A673 (cell line): Measurements from ENCODE around the gene CPT1A.

Experiments used
- CTCF ChIP-seq: fragments of 300-800, 200-600 bp; sonication (generic); conservative IDR thresholded peaks from 2 replicates; pipeline ENCODE4 v1.5.1; 2017; ENCODE audit warnings: low read depth, mild to moderate bottlenecking, antibody characterized with exemption, low read length, moderate library complexity, mixed read lengths
- EZH2 ChIP-seq: fragments of 200-600 bp; sonication (generic); IDR thresholded peaks from 2 replicates; pipeline ENCODE4 v1.6.1; 2017; ENCODE audit warnings: borderline replicate concordance, low read depth, mild to moderate bottlenecking, mixed read lengths, antibody characterized with exemption, low read length; ENCODE audit not compliant: poor library complexity, severe bottlenecking

DNA sequence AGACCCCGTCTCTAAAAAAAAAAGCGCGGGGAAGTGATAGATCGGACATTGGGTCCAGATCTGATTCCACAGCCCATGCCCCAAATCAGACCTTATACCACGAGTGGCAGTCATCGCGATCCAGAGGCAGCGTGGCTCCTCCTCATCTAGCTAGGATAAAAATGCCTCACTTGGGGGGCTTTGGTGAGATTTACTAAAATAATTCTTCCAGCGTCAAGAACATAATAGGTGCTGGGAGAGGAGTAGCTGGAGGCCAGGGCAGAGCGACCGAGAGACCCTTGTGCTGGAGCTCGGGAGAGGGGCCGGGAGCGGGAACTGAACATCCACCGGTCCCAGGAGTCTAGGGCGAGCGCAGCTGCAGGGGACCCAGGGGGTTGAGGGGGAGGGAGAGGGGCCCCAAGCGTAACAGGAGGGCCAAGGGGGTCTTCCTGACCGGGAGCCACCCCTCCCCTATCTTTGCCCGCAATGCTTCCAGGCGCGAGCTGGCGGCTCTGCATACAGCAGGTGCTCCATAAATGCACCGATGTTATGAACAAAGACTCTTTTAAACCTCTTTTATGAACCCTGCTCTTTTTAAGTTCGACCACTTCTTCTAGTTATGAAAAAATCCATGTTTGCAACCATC is 823 bp upstream of the CPT1A start:
- no peak for TF ChIP-seq CTCF
- TF ChIP-seq EZH2 = no peak
